NCI-H526 (cell line): Measurements from ENCODE around the gene TBCEL.

ENCODE experiments used
- DNase-seq, 2 experiments: peaks; one replicate each; lab custom pipeline; 2025; lab: John Stamatoyannopoulos, UW

The TBCEL gene

GRCh38 chr11:121138259-121138658 is 114.4 kb downstream of the TBCEL start:
- DNase-seq = no peak

- no peak for DNase-seq
Measured at GRCh38 chr11:121140369-121140768, 116.5 kb downstream of the TBCEL start.
